ENCODE measurements around the gene SCRN1. TPM values are rescaled to one million over a fixed set of nuclear protein-coding genes. Genes with fewer than 3 reads are reported as not detected.

Gene SCRN1
- total RNA-seq, 4 donors from 2014 or later: 18.8 to 37.4 (median 32.4) TPM

DNA sequence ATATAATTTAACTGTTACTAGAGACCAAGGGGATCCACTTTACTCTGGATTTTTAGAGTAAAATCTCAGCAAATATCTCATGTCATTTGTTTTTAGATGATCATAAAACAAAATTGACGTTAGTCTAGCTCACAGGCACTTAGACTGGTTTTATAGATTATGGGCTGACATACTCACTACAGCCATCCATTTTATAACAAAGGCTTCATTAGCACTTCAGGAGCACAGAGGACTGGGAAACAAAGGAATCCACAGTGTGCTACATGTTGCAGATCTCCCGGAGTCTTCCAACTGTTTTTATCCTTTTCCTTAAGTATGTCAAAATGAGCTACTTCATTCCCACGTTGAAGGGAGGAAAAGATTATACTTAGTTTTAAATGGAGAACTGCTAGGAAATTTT lies 15.9 kb upstream of the SCRN1 start:
- TF ChIP-seq, protein P1, sequence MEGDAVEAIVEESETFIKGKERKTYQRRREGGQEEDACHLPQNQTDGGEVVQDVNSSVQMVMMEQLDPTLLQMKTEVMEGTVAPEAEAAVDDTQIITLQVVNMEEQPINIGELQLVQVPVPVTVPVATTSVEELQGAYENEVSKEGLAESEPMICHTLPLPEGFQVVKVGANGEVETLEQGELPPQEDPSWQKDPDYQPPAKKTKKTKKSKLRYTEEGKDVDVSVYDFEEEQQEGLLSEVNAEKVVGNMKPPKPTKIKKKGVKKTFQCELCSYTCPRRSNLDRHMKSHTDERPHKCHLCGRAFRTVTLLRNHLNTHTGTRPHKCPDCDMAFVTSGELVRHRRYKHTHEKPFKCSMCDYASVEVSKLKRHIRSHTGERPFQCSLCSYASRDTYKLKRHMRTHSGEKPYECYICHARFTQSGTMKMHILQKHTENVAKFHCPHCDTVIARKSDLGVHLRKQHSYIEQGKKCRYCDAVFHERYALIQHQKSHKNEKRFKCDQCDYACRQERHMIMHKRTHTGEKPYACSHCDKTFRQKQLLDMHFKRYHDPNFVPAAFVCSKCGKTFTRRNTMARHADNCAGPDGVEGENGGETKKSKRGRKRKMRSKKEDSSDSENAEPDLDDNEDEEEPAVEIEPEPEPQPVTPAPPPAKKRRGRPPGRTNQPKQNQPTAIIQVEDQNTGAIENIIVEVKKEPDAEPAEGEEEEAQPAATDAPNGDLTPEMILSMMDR (IDR thresholded peaks at IDR 0.05; ENCODE audit: low read depth): no peak

DNA sequence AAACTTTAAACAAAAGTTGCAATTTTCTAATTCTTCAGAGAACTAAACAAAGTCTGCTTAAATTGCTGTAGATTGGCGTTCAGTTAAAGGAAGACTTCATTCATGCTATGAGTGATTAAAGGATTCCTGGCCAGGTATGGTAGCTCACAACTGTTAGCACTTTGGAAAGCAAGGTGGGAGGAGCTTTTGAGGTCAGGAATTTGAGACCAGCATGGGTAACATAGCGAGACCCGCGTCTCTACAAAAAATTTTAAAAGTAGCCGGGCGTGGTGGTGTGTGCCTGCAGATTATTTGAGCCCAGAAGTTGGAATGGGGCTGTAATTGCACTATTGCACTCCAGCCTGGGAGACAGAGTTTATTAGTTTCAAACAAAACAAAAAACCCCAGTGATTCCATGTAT lies 13.5 kb upstream of the SCRN1 start:
- TF ChIP-seq, protein P1 (IDR thresholded peaks at IDR 0.05; ENCODE audit: low read depth): no peak

DNA sequence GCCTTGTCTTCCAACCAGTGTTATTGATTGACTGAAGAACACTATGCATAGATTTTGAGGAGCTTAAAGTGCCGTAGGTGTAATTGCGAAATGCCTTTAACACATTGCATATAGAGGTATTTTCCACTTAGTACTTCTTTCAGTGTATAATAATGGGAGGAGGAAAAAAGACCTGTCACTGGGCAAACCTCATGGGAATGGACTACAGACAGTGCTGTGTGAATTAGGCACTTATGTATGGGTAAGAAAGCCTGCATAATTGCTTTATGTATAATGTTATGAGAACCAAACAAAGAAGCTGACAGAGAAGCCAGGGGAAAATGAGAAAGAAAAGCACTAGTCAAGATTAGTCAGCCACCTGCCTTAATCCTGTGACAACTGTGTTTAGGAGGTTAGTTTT lies 12.4 kb upstream of the SCRN1 start:
- TF ChIP-seq, protein P1 (IDR thresholded peaks at IDR 0.05; ENCODE audit: low read depth): no peak

DNA sequence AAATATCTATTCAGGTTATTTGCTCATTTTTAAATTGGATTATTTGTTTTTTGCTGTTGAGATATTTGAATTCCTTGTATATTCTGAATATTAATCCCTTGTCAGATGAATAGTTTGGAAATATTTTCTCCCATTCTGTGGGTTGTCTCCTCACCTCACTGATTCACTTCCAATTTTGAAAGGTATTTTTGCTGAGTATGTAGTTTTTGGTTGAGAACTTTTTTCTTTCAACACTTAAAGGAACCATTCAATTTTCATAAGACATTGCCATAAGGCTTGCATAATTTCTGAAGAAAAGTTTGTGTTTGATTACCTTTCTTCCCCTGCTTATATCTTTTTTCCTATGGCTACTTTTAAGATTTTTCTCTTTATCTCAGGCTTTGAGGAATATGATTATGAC lies 8.9 kb upstream of the SCRN1 start:
- TF ChIP-seq, protein P1 (IDR thresholded peaks at IDR 0.05; ENCODE audit: low read depth): no peak

DNA sequence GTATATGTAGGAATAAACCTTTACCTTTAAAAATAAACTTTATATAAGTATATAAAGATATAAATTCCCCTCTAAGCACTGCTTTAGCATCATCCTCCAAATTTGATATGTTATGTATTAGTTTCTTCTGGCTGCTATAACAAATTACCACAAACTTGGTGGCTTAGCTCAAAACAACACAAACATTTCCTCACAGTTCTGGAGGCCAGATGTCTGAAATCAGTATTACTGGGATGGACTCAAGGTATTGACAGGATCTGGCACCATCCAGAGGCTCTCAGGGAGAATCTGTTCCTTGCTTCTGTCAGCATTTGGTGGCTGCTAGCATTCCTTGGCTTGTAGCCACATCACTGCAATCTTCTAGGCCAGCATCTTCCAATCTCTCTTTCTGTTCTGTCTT lies 6.7 kb upstream of the SCRN1 start:
- TF ChIP-seq, protein P1 (IDR thresholded peaks at IDR 0.05; ENCODE audit: low read depth): no peak

DNA sequence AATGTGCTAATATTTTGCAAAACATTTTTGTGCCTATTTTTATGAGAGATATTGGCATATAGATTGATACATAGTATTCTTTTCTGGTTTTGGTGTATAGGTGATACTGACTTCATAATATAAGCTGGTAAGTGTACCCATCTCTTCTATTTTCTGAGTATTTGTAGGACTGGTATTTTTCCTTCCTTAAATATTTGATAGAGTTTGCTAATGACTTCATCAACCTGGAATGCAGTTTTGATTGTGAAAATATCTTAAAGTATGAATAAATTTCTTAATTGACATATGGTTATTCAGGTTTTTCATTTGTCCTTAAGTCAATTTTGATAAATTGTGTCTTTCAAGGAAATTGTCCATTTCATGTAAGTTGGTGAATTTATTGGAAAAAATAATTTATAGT lies 6.1 kb upstream of the SCRN1 start:
- TF ChIP-seq, protein P1 (IDR thresholded peaks at IDR 0.05; ENCODE audit: low read depth): no peak

DNA sequence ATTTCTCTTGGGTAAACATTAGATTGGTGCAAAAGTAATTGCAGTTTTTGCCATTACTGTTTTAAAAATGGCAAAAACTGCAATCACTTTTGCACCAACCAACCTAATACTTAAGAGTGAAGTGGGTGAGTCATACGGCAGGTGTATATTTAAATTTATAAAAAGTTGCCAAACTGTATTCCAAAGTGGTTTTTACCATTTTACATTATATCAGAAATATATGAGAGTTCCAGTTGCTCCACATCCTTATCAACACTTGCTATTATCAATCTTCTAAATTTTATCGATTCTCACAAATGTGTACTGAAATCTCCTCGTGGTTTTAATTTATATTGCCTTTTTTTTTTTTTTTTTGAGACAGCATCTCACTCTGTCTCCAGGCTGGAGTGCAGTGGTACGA lies 3.5 kb upstream of the SCRN1 start:
- TF ChIP-seq, protein P1 (IDR thresholded peaks at IDR 0.05; ENCODE audit: low read depth): no peak

Data from subcutaneous adipose tissue (tissue), 4 donors.